Neural cell (in vitro differentiated cells): Measurements from ENCODE around the gene RNF149. TPM values are rescaled to one million over a fixed set of nuclear protein-coding genes. Genes with fewer than 3 reads are reported as not detected.

Source experiments
- H2AFZ ChIP-seq: fragments of 200-600, 300-800 bp; sonication (generic), shearing (Covaris generic); 2 replicates; pipeline ENCODE4 v1.6.0; 2014; ENCODE audit warnings: low read depth, mild to moderate bottlenecking, antibody characterized with exemption, low read length, moderate library complexity
- H3F3A ChIP-seq: fragments of 200-600 bp; shearing (Covaris generic); 2 replicates; pipeline ENCODE4 v1.6.1; 2016; ENCODE audit warnings: mild to moderate bottlenecking, moderate library complexity, mixed read lengths, antibody characterized with exemption, low read length; ENCODE audit not compliant: insufficient read depth, poor library complexity, severe bottlenecking
- H3K27ac ChIP-seq: fragments of 200-600, 300-800 bp; sonication (generic), shearing (Covaris generic); 2 replicates; pipeline ENCODE4 v1.5.1; 2014; ENCODE audit warnings: mild to moderate bottlenecking, low read length, moderate library complexity
- H3K27me3 ChIP-seq: fragments of 300-800, 200-600 bp; sonication (generic), shearing (Covaris generic); 2 replicates; pipeline ENCODE4 v1.6.0; 2014; ENCODE audit warnings: mild to moderate bottlenecking, low read depth, low read length, moderate library complexity; ENCODE audit not compliant: insufficient read depth
- H3K36me3 ChIP-seq: fragments of 300-800, 200-600 bp; sonication (generic), shearing (Covaris generic); 2 replicates; pipeline ENCODE4 v1.5.1; 2014; ENCODE audit warnings: mild to moderate bottlenecking, antibody characterized with exemption, low read length, moderate library complexity; ENCODE audit not compliant: insufficient read depth
- H3K4me2 ChIP-seq: fragments of 300-800, 200-600 bp; sonication (generic), shearing (Covaris generic); 2 replicates; pipeline ENCODE4 v1.6.0; 2014; ENCODE audit warnings: mild to moderate bottlenecking, low read length
- H3K4me3 ChIP-seq: fragments of 300-800, 200-600 bp; sonication (generic), shearing (Covaris generic); 2 replicates; pipeline ENCODE4 v1.5.1; 2014; ENCODE audit warnings: mild to moderate bottlenecking, low read length, moderate library complexity
- H3K79me2 ChIP-seq: fragments of 200-600 bp; shearing (Covaris generic); replicated peaks from 2 replicates; pipeline ENCODE4 v1.6.0; 2014; ENCODE audit warnings: mild to moderate bottlenecking, low read length, moderate library complexity; ENCODE audit not compliant: insufficient read depth
- H3K9ac ChIP-seq: fragments of 300-800, 200-600 bp; sonication (generic), shearing (Covaris generic); 2 replicates; pipeline ENCODE4 v1.6.1; 2016; ENCODE audit warnings: mild to moderate bottlenecking, low read length, mixed read lengths
- H3K9me2 ChIP-seq: fragments of 200-600 bp; shearing (Covaris generic); 2 replicates; pipeline ENCODE4 v1.6.1; 2016; ENCODE audit warnings: mild to moderate bottlenecking, low read length, mixed read lengths; ENCODE audit not compliant: insufficient read depth
- H3K9me3 ChIP-seq: fragments of 200-600, 300-800 bp; sonication (generic), shearing (Covaris generic); 2 replicates; pipeline ENCODE4 v1.6.1; 2016; ENCODE audit warnings: mild to moderate bottlenecking, mixed run types, low read length, moderate library complexity, mixed read lengths
- H4K20me1 ChIP-seq: fragments of 200-600 bp; shearing (Covaris generic); 2 replicates; pipeline ENCODE4 v1.6.1; 2016; ENCODE audit warnings: mild to moderate bottlenecking, mixed run types; ENCODE audit not compliant: insufficient read depth
- EP300 ChIP-seq: fragments of 450-650 bp; conservative IDR thresholded peaks from 2 replicates; pipeline ENCODE4 v1.6.1; 2014; ENCODE audit warnings: antibody characterized with exemption, mild to moderate bottlenecking, moderate library complexity; ENCODE audit not compliant: poor library complexity, severe bottlenecking
- EZH2 ChIP-seq: fragments of 200-600, 300-800 bp; shearing (Covaris generic), sonication (generic); IDR thresholded peaks from 2 replicates; pipeline ENCODE4 v1.6.1; 2014; ENCODE audit warnings: antibody characterized with exemption, low read length, borderline replicate concordance, mild to moderate bottlenecking; ENCODE audit not compliant: insufficient read depth, poor library complexity, severe bottlenecking
- MXI1 ChIP-seq: fragments of 450-650 bp; conservative IDR thresholded peaks from 2 replicates; pipeline ENCODE4 v1.6.1; 2014; ENCODE audit warnings: antibody characterized with exemption, mild to moderate bottlenecking; ENCODE audit not compliant: poor library complexity, severe bottlenecking
- POLR2AphosphoS5 ChIP-seq: IDR thresholded peaks from 2 replicates; pipeline ENCODE4 v1.6.1; 2012
- RAD21 ChIP-seq: fragments of 450-650 bp; conservative IDR thresholded peaks from 2 replicates; pipeline ENCODE4 v1.6.1; 2014; ENCODE audit warnings: antibody characterized with exemption, mild to moderate bottlenecking, moderate library complexity
- SMC3 ChIP-seq: fragments of 450-650 bp; conservative IDR thresholded peaks from 2 replicates; pipeline ENCODE4 v1.6.1; 2014; ENCODE audit warnings: antibody characterized with exemption, mild to moderate bottlenecking, moderate library complexity; ENCODE audit not compliant: poor library complexity
- TAF1 ChIP-seq: IDR thresholded peaks from 2 replicates; pipeline ENCODE4 v1.6.1; 2012; ENCODE audit warnings: low read depth
- polyA plus RNA-seq: library from polyadenylated mRNA; depleted of rRNA; stranded (reverse); fragments of >200 nt; gene quantifications from 2 replicates; pipeline ENCODE4 v1.2.3, GENCODE V29; 2014
- TF ChIP-seq, protein P1 (sequence below): fragments of 450-650 bp; IDR thresholded peaks from 2 replicates; pipeline ENCODE4 v1.5.1; 2014; ENCODE audit warnings: antibody characterized with exemption, mild to moderate bottlenecking, moderate library complexity; ENCODE audit not compliant: poor library complexity, severe bottlenecking
- TF ChIP-seq, protein P2 (sequence below): IDR thresholded peaks from 2 replicates; pipeline ENCODE4 v1.6.1; 2012; ENCODE audit warnings: borderline replicate concordance

Gene RNF149
- polyA plus RNA-seq, 1 donor from 2014 or later: 39.7 TPM

- no peak overlapping the region for H3K4me2 ChIP-seq
- no peaks in the 10 kb centered on the region for H3K9me3 ChIP-seq
- H3K27me3 ChIP-seq: no peaks in the 10 kb centered on the region
- peaks cover 26% of the 10 kb centered on the region for H3K79me2 ChIP-seq
- no peak overlapping the region for H2AFZ ChIP-seq
- H4K20me1 ChIP-seq: no peaks in the 10 kb centered on the region
- H3K27ac ChIP-seq: no peak overlapping the region
- no peaks in the 10 kb centered on the region for H3F3A ChIP-seq
- no peaks in the 10 kb centered on the region for H3K9me2 ChIP-seq
- TF ChIP-seq RAD21 (no peak), TAF1 (no peak), EZH2 (no peak), MXI1 (no peak)
- TF ChIP-seq, protein P1, sequence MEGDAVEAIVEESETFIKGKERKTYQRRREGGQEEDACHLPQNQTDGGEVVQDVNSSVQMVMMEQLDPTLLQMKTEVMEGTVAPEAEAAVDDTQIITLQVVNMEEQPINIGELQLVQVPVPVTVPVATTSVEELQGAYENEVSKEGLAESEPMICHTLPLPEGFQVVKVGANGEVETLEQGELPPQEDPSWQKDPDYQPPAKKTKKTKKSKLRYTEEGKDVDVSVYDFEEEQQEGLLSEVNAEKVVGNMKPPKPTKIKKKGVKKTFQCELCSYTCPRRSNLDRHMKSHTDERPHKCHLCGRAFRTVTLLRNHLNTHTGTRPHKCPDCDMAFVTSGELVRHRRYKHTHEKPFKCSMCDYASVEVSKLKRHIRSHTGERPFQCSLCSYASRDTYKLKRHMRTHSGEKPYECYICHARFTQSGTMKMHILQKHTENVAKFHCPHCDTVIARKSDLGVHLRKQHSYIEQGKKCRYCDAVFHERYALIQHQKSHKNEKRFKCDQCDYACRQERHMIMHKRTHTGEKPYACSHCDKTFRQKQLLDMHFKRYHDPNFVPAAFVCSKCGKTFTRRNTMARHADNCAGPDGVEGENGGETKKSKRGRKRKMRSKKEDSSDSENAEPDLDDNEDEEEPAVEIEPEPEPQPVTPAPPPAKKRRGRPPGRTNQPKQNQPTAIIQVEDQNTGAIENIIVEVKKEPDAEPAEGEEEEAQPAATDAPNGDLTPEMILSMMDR: no peak
- no peak overlapping the region for H3K4me3 ChIP-seq
- no peak overlapping the region for H3K9ac ChIP-seq
- H3K36me3 ChIP-seq: no peaks in the 10 kb centered on the region
Observed at GRCh38 chr2:101299604-101300003, 8.9 kb downstream of the RNF149 start.

DNA sequence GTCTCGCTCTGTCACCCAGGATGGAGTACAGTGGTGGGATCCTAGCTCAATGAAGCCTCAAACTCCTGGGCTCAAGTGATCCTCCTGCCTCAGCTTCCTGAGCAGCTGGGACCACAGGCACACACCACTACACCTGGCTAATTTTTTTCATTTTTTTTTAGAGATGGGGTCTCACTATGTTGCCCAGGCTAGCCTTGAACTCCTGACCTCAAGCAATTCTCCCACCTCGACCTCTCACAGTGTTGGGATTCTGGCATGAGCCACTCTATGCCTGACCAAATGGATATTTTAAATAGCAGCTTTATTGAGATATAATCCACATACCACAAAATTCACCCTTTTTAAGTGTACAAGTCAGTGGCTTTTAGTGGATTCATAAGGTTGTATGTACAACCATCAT lies 11.1 kb downstream of the RNF149 start:
- Histone ChIP-seq H3K9me2 (no peaks in the 10 kb centered on the region), H2AFZ (no peak overlapping the region), H3K27ac (no peak overlapping the region), H3K79me2 (peaks cover 26% of the 10 kb centered on the region), H3K27me3 (no peaks in the 10 kb centered on the region), H3K4me3 (no peak overlapping the region), H3K4me2 (no peak overlapping the region), H3F3A (no peaks in the 10 kb centered on the region), H3K9ac (no peak overlapping the region), H3K36me3 (no peaks in the 10 kb centered on the region), H4K20me1 (no peaks in the 10 kb centered on the region), H3K9me3 (no peaks in the 10 kb centered on the region)
- TF ChIP-seq POLR2AphosphoS5 (no peak), RAD21 (no peak), EP300 (no peak), EZH2 (no peak), TAF1 (no peak), MXI1 (no peak), SMC3 (no peak)
- TF ChIP-seq, protein P2, sequence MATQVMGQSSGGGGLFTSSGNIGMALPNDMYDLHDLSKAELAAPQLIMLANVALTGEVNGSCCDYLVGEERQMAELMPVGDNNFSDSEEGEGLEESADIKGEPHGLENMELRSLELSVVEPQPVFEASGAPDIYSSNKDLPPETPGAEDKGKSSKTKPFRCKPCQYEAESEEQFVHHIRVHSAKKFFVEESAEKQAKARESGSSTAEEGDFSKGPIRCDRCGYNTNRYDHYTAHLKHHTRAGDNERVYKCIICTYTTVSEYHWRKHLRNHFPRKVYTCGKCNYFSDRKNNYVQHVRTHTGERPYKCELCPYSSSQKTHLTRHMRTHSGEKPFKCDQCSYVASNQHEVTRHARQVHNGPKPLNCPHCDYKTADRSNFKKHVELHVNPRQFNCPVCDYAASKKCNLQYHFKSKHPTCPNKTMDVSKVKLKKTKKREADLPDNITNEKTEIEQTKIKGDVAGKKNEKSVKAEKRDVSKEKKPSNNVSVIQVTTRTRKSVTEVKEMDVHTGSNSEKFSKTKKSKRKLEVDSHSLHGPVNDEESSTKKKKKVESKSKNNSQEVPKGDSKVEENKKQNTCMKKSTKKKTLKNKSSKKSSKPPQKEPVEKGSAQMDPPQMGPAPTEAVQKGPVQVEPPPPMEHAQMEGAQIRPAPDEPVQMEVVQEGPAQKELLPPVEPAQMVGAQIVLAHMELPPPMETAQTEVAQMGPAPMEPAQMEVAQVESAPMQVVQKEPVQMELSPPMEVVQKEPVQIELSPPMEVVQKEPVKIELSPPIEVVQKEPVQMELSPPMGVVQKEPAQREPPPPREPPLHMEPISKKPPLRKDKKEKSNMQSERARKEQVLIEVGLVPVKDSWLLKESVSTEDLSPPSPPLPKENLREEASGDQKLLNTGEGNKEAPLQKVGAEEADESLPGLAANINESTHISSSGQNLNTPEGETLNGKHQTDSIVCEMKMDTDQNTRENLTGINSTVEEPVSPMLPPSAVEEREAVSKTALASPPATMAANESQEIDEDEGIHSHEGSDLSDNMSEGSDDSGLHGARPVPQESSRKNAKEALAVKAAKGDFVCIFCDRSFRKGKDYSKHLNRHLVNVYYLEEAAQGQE: no peak
- TF ChIP-seq, protein P1: no peak
